HG03460 (cell line): ENCODE data around the gene LCP1.

Experiments used
- ATAC-seq: cut with Tn5 transposase; IDR thresholded peaks from one replicate; pipeline ENCODE4 v1.9.1; 2021; ENCODE audit not compliant: unreplicated experiment

Gene LCP1

GRCh38 chr13:46131705-46132104 lies 50.3 kb downstream of the LCP1 start:
- ATAC-seq = no peak

GRCh38 chr13:46129955-46130618 lies 51.9 kb downstream of the LCP1 start:
- ATAC-seq = no peak

- no peak for ATAC-seq
Measured at GRCh38 chr13:46129124-46129523, 52.9 kb downstream of the LCP1 start.

- ATAC-seq = no peak
Measured at GRCh38 chr13:46127358-46128023, 54.5 kb downstream of the LCP1 start.

GRCh38 chr13:46126552-46127357 lies 55.2 kb downstream of the LCP1 start:
- no peak for ATAC-seq

GRCh38 chr13:46126056-46126455 lies 55.9 kb downstream of the LCP1 start:
- no peak for ATAC-seq

GRCh38 chr13:46124967-46125933 lies 56.7 kb downstream of the LCP1 start:
- no peak for ATAC-seq

GRCh38 chr13:46124531-46124966 lies 57.4 kb downstream of the LCP1 start:
- no peak for ATAC-seq

GRCh38 chr13:46122304-46122703 lies 59.7 kb downstream of the LCP1 start:
- ATAC-seq = no peak

- no peak for ATAC-seq
Measured at GRCh38 chr13:46121597-46122163, 60.3 kb downstream of the LCP1 start.

- ATAC-seq = no peak
Measured at GRCh38 chr13:46121033-46121432, 60.9 kb downstream of the LCP1 start.

- ATAC-seq = no peak
Measured at GRCh38 chr13:46119883-46120614, 61.9 kb downstream of the LCP1 start.

- no peak for ATAC-seq
Measured at GRCh38 chr13:46116653-46117502, 65.1 kb downstream of the LCP1 start.

- ATAC-seq = no peak
Measured at GRCh38 chr13:46114613-46115012, 67.4 kb downstream of the LCP1 start.

- no peak for ATAC-seq
Measured at GRCh38 chr13:46113596-46113995, 68.4 kb downstream of the LCP1 start.

GRCh38 chr13:46111151-46111550 lies 70.8 kb downstream of the LCP1 start:
- no peak for ATAC-seq

GRCh38 chr13:46109451-46109850 lies 72.5 kb downstream of the LCP1 start:
- no peak for ATAC-seq

GRCh38 chr13:46106839-46107371 lies 75.1 kb downstream of the LCP1 start:
- ATAC-seq = no peak

- no peak for ATAC-seq
Measured at GRCh38 chr13:46104868-46105267, 77.1 kb downstream of the LCP1 start, which contains the start of gene CPB2. CPB2 (minus strand) TSS chr13:46105033; CDS start chr13:46105009, 24 bp downstream.
